ENCODE results near the gene PRRC2A. TPM values are rescaled to one million over a fixed set of nuclear protein-coding genes. Genes with fewer than 3 reads are reported as not detected.

Gene PRRC2A
- total RNA-seq, 1 experiment from 2014 or later: 318 TPM

DNA sequence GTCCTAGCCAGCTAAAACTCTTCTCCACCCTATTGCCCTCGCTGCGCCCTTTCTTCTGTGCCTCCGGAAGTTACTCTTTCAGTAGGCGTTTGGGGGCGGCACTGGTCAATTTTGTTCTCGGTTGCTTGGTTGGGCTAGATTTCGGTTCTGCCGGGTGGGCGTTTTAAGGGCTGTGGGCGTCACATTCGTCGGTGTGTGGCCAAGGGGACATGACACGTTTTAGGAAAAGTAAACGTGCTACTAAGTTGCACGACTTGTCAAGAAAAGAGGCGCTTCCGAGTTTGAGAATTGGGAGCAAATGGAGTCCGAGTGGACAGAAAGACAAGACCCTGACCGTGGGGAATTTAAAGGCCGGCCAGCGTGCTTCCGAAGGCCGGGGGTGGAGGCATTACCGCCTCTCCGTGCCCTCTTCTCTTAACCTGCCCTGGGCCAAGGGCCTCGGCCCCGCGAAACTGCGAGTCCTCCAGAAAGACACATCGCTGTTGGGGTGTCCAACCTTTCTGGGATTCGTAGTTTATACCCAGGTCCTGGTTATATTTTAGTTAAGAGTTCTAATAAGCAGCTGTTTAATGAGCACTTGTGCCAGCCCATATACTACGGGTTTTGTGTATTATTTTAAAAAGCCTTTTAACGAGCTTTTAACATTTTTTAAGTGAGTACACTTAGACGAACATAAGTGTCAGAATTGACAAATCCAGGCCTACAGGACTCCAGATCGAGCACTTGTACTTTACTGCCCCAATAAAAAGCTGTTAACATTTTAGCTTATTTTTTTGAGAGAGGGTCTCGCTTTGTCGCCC is 32.6 kb downstream of the PRRC2A start:
- ATAC-seq (peak; percentile 85), DNase-seq (ENCODE audit: low read depth, low spot score) (no peak)
- intact Hi-C loops (cut with micrococcal nuclease; ENCODE audit: unreplicated experiment): no loop called here
- Histone ChIP-seq H3K27ac (ENCODE audit: low read length) (peak overlapping the region; percentile 99), H3K4me3 (ENCODE audit: low read depth in 2 of 2, low read length in 2 of 2) (peak overlapping the region; percentile 77 to 83), H3K9me3 (ENCODE audit: control insufficient read depth, insufficient read depth, low read depth, low read length) (no peaks in the 10 kb centered on the region), H3K4me1 (ENCODE audit: control insufficient read depth, insufficient read depth, low read length) (peaks cover 22% of the 10 kb centered on the region), H3K36me3 (ENCODE audit: control insufficient read depth, insufficient read depth, low read length) (peaks cover 13% of the 10 kb centered on the region), H3K27me3 (ENCODE audit: control insufficient read depth, insufficient read depth, low read length) (no peaks in the 10 kb centered on the region)
- POLR2A ChIA-PET: interaction anchor here (0.5 to 2.1 kb wide), 7 partner anchors 8 to 974 kb away, joined by 3 to 10 read pairs (median 5); partner anchors contain the start of gene C6orf47
- CTCF ChIA-PET: interaction anchor here (0.6 kb wide), 1 partner anchor 254 kb away, joined by 4 read pairs; no protein-coding TSS in a partner anchor
- in situ Hi-C loops (cut with HindIII; ENCODE audit: low pct_unique_long_range_greater_than_20kb, low sequenced_read_pairs): no loop called here
- no peak; the same call in none of the 2 replicates for TF ChIP-seq TCF7L2 (IDR thresholded peaks at IDR 0.05; ENCODE audit: low read depth, low read length)
- TF ChIP-seq POLR2AphosphoS5 (IDR thresholded peaks at IDR 0.05; ENCODE audit: low read depth, low read length): peak; percentile 62
- TF ChIP-seq, protein P1, sequence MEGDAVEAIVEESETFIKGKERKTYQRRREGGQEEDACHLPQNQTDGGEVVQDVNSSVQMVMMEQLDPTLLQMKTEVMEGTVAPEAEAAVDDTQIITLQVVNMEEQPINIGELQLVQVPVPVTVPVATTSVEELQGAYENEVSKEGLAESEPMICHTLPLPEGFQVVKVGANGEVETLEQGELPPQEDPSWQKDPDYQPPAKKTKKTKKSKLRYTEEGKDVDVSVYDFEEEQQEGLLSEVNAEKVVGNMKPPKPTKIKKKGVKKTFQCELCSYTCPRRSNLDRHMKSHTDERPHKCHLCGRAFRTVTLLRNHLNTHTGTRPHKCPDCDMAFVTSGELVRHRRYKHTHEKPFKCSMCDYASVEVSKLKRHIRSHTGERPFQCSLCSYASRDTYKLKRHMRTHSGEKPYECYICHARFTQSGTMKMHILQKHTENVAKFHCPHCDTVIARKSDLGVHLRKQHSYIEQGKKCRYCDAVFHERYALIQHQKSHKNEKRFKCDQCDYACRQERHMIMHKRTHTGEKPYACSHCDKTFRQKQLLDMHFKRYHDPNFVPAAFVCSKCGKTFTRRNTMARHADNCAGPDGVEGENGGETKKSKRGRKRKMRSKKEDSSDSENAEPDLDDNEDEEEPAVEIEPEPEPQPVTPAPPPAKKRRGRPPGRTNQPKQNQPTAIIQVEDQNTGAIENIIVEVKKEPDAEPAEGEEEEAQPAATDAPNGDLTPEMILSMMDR (IDR thresholded peaks at IDR 0.05): no peak
- TF ChIP-seq SIN3A (IDR thresholded peaks at IDR 0.05; ENCODE audit: borderline replicate concordance, insufficient read depth, low read depth, low read length): no peak
- TF ChIP-seq, protein P2, sequence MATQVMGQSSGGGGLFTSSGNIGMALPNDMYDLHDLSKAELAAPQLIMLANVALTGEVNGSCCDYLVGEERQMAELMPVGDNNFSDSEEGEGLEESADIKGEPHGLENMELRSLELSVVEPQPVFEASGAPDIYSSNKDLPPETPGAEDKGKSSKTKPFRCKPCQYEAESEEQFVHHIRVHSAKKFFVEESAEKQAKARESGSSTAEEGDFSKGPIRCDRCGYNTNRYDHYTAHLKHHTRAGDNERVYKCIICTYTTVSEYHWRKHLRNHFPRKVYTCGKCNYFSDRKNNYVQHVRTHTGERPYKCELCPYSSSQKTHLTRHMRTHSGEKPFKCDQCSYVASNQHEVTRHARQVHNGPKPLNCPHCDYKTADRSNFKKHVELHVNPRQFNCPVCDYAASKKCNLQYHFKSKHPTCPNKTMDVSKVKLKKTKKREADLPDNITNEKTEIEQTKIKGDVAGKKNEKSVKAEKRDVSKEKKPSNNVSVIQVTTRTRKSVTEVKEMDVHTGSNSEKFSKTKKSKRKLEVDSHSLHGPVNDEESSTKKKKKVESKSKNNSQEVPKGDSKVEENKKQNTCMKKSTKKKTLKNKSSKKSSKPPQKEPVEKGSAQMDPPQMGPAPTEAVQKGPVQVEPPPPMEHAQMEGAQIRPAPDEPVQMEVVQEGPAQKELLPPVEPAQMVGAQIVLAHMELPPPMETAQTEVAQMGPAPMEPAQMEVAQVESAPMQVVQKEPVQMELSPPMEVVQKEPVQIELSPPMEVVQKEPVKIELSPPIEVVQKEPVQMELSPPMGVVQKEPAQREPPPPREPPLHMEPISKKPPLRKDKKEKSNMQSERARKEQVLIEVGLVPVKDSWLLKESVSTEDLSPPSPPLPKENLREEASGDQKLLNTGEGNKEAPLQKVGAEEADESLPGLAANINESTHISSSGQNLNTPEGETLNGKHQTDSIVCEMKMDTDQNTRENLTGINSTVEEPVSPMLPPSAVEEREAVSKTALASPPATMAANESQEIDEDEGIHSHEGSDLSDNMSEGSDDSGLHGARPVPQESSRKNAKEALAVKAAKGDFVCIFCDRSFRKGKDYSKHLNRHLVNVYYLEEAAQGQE (IDR thresholded peaks at IDR 0.05; ENCODE audit: insufficient read depth in 1 of 2, low read depth in 2 of 2, low read length in 1 of 2): 0 out of 4 replicates have a peak, but pooled peaks of 1 of the 2 experiments have one; percentile 21
- TSS peak; percentile 99 for BruUV-seq (replicated peaks)

- Histone ChIP-seq H3K27ac (ENCODE audit: low read length) (no peak overlapping the region), H3K9me3 (ENCODE audit: control insufficient read depth, insufficient read depth, low read depth, low read length) (no peaks in the 10 kb centered on the region), H3K27me3 (ENCODE audit: control insufficient read depth, insufficient read depth, low read length) (no peaks in the 10 kb centered on the region), H3K4me3 (ENCODE audit: low read depth in 2 of 2, low read length in 2 of 2) (no peak overlapping the region), H3K4me1 (ENCODE audit: control insufficient read depth, insufficient read depth, low read length) (peaks cover 34% of the 10 kb centered on the region), H3K36me3 (ENCODE audit: control insufficient read depth, insufficient read depth, low read length) (no peaks in the 10 kb centered on the region; the same call in 1 of the 2 replicates)
- ChIA-PET POLR2A (interaction anchor here (0.6 kb wide), 1 partner anchor 441 kb away, joined by 3 read pairs; no protein-coding TSS in a partner anchor), CTCF (no interaction called here)
- intact Hi-C loops (cut with micrococcal nuclease; ENCODE audit: unreplicated experiment): no loop called here
- DNase-seq (ENCODE audit: low read depth, low spot score): no peak
- ATAC-seq: no peak
- in situ Hi-C loops (cut with HindIII; ENCODE audit: low pct_unique_long_range_greater_than_20kb, low sequenced_read_pairs): no loop called here
- BruUV-seq (replicated peaks): no TSS peak
- TF ChIP-seq TCF7L2 (IDR thresholded peaks at IDR 0.05; ENCODE audit: low read depth, low read length): no peak
- TF ChIP-seq, protein P2 (IDR thresholded peaks at IDR 0.05; ENCODE audit: insufficient read depth in 1 of 2, low read depth in 2 of 2, low read length in 1 of 2): no peak
Measured at GRCh38 chr6:31654574-31655348, 34.2 kb downstream of the PRRC2A start.

All from Panc1 (cell line).